Liver (tissue), 9 donors: ENCODE data around the gene SLF1. TPM values are rescaled to one million over a fixed set of nuclear protein-coding genes. Genes with fewer than 3 reads are reported as not detected.

Experiments used
- DNase-seq: peaks from one replicate; pipeline ENCODE4 v3.0.0-alpha.2; 2017; ENCODE audit warnings: low spot score
- H3K27ac ChIP-seq, 2 donors: one replicate each; pipeline ENCODE4 v1.7.0; 2013; ENCODE audit warnings: inconsistent platforms in 2 of 2, low read length in 2 of 2, control low read depth in 1 of 2, low read depth in 1 of 2, mild to moderate bottlenecking in 1 of 2
- H3K27me3 ChIP-seq, 4 donors: one replicate each; pipeline versions ENCODE4 v1.6.1 to v1.7.0; 2013; ENCODE audit warnings: low read length in 3 of 4, inconsistent platforms in 1 of 4, mild to moderate bottlenecking in 1 of 4, moderate library complexity in 1 of 4; ENCODE audit not compliant: control insufficient read depth in 4 of 4, insufficient read depth in 4 of 4
- H3K36me3 ChIP-seq, 4 donors: one replicate each; pipeline versions ENCODE4 v1.6.1 to v1.7.0; 2013; ENCODE audit warnings: low read length in 3 of 4, mild to moderate bottlenecking in 3 of 4, low read depth in 1 of 4, moderate library complexity in 1 of 4; ENCODE audit not compliant: control insufficient read depth in 4 of 4, insufficient read depth in 3 of 4
- H3K4me1 ChIP-seq, 4 donors: one replicate each; pipeline versions ENCODE4 v1.6.1 to v1.7.0; 2013; ENCODE audit warnings: low read length in 3 of 4, mild to moderate bottlenecking in 3 of 4, moderate library complexity in 1 of 4; ENCODE audit not compliant: control insufficient read depth in 4 of 4, insufficient read depth in 4 of 4
- H3K4me3 ChIP-seq, 3 donors: one replicate each; pipeline versions ENCODE4 v1.6.1 to v1.7.0; 2013; ENCODE audit warnings: low read length in 3 of 3, control low read depth in 1 of 3, low read depth in 1 of 3, mild to moderate bottlenecking in 1 of 3
- H3K9ac ChIP-seq, 2 donors: one replicate each; pipeline ENCODE4 v1.7.0; 2013; ENCODE audit warnings: low read length in 2 of 2, mild to moderate bottlenecking in 2 of 2, moderate library complexity in 2 of 2, control low read depth in 1 of 2, low read depth in 1 of 2
- H3K9me3 ChIP-seq, 4 donors: one replicate each; pipeline versions ENCODE4 v1.6.1 to v1.7.0; 2013; ENCODE audit warnings: low read length in 3 of 4; ENCODE audit not compliant: control insufficient read depth in 4 of 4
- CTCF ChIP-seq: fragments of 150-350 bp; IDR thresholded peaks from 2 replicates; pipeline ENCODE4 v1.5.1; 2017; ENCODE audit warnings: improper control_type of control experiment, low read depth, low read length; ENCODE audit not compliant: missing input control
- EGR1 ChIP-seq, 2 donors: IDR thresholded peaks; 2 replicates each; pipeline ENCODE4 v1.6.1; 2016 to 2018; ENCODE audit warnings: antibody characterized with exemption in 2 of 2, low read depth in 2 of 2
- FOXA1 ChIP-seq: IDR thresholded peaks from 2 replicates; pipeline ENCODE4 v1.6.1; 2016; ENCODE audit warnings: antibody characterized with exemption
- FOXA2 ChIP-seq: IDR thresholded peaks from 2 replicates; pipeline ENCODE4 v1.6.1; 2016; ENCODE audit warnings: antibody characterized with exemption
- GABPA ChIP-seq, 2 donors: IDR thresholded peaks in 1 of 2; conservative IDR thresholded peaks in 1 of 2; 2 replicates each; pipeline ENCODE4 v1.6.1; 2016; ENCODE audit warnings: antibody characterized with exemption in 2 of 2, mild to moderate bottlenecking in 1 of 2, moderate library complexity in 1 of 2
- HNF4A ChIP-seq, 2 donors: conservative IDR thresholded peaks; 2 replicates each; pipeline ENCODE4 v1.6.1; 2016; ENCODE audit warnings: antibody characterized with exemption in 2 of 2, mild to moderate bottlenecking in 2 of 2
- HNF4G ChIP-seq: IDR thresholded peaks from 2 replicates; pipeline ENCODE4 v1.6.1; 2016; ENCODE audit warnings: antibody characterized with exemption
- JUND ChIP-seq, 2 donors: IDR thresholded peaks; 2 replicates each; pipeline ENCODE4 v1.6.1; 2016; ENCODE audit warnings: antibody characterized with exemption in 2 of 2
- MAX ChIP-seq: IDR thresholded peaks from 2 replicates; pipeline ENCODE4 v1.6.1; 2016; ENCODE audit warnings: antibody characterized with exemption
- NR2F2 ChIP-seq: IDR thresholded peaks from 2 replicates; pipeline ENCODE4 v1.6.1; 2016; ENCODE audit warnings: antibody characterized with exemption
- RAD21 ChIP-seq, 2 donors: IDR thresholded peaks; 2 replicates each; pipeline ENCODE4 v1.6.1; 2016; ENCODE audit warnings: antibody characterized with exemption in 2 of 2, mild to moderate bottlenecking in 2 of 2
- RXRA ChIP-seq, 2 donors: IDR thresholded peaks; 2 replicates each; pipeline ENCODE4 v1.6.1; 2017 to 2018; ENCODE audit warnings: antibody characterized with exemption in 2 of 2, mild to moderate bottlenecking in 1 of 2
- SP1 ChIP-seq: IDR thresholded peaks from 2 replicates; pipeline ENCODE4 v1.6.1; 2018; ENCODE audit warnings: antibody characterized with exemption, mild to moderate bottlenecking
- TAF1 ChIP-seq: conservative IDR thresholded peaks from 2 replicates; pipeline ENCODE4 v1.6.1; 2016; ENCODE audit warnings: antibody characterized with exemption, mild to moderate bottlenecking
- YY1 ChIP-seq: IDR thresholded peaks from 2 replicates; pipeline ENCODE4 v1.6.1; 2016; ENCODE audit warnings: antibody characterized with exemption, mild to moderate bottlenecking
- ZBTB33 ChIP-seq: IDR thresholded peaks from 2 replicates; pipeline ENCODE4 v1.6.1; 2016; ENCODE audit warnings: antibody characterized with exemption
- WGBS: extraction: QIAGEN DNeasy Blood & Tissue Kit; methylation state at CpG from one replicate; pipeline ENCODE4 v1.1.7; 2013; 5-methylcytosine and 5-hydroxymethylcytosine counted together
- polyA plus RNA-seq, 2 donors: library from polyadenylated mRNA; stranded (reverse) in 1 of 2; unstranded in 1 of 2; fragments of 200-250 nt in 1 of 2; fragments of >200 nt in 1 of 2; fragmentation: Nextera tagmentation in 1 of 2; extraction: Ambion mirVana in 1 of 2; gene quantifications; one replicate each; pipeline versions ENCODE4 v1.2.1 to v1.2.3, GENCODE V29; 2013 to 2015
- total RNA-seq, 2 donors: library from RNA; depleted of rRNA; stranded (reverse); fragments of >200 nt; gene quantifications; one replicate each; pipeline ENCODE4 v1.2.3, GENCODE V29; 2014
- TF ChIP-seq, protein P1 (sequence below): IDR thresholded peaks from 2 replicates; pipeline ENCODE4 v1.6.1; 2016; ENCODE audit warnings: antibody characterized with exemption, mild to moderate bottlenecking
- TF ChIP-seq, protein P2 (sequence below): IDR thresholded peaks from 2 replicates; pipeline ENCODE4 v1.6.1; 2016; ENCODE audit warnings: antibody characterized with exemption
- donor health status: healthy.
- donor health status: healthy.
- donor health status: healthy.
- donor health status: healthy.
- donor health status: healthy.

Gene SLF1
- total and polyA plus RNA-seq, 4 donors: 0.63 to 6.3 (median 2.6) TPM

GRCh38 chr5:94715768-94716167 lies 97.3 kb downstream of the SLF1 start:
- 92% methylated on average over 3 of the region's 3 CpGs for WGBS
- H3K4me3 ChIP-seq: no peak overlapping the region
- no peak overlapping the region for H3K9ac ChIP-seq
- DNase-seq: no peak
- H3K27ac ChIP-seq: no peak overlapping the region
- H3K9me3 ChIP-seq: no peaks in the 10 kb centered on the region
- no peaks in the 10 kb centered on the region for H3K4me1 ChIP-seq
- no peak for TF ChIP-seq FOXA2
- no peak for TF ChIP-seq RAD21 (IDR thresholded peaks at IDR 0.05)
- TF ChIP-seq HNF4A (conservative IDR thresholded peaks at IDR 0.05): no peak
- TF ChIP-seq, protein P1, sequence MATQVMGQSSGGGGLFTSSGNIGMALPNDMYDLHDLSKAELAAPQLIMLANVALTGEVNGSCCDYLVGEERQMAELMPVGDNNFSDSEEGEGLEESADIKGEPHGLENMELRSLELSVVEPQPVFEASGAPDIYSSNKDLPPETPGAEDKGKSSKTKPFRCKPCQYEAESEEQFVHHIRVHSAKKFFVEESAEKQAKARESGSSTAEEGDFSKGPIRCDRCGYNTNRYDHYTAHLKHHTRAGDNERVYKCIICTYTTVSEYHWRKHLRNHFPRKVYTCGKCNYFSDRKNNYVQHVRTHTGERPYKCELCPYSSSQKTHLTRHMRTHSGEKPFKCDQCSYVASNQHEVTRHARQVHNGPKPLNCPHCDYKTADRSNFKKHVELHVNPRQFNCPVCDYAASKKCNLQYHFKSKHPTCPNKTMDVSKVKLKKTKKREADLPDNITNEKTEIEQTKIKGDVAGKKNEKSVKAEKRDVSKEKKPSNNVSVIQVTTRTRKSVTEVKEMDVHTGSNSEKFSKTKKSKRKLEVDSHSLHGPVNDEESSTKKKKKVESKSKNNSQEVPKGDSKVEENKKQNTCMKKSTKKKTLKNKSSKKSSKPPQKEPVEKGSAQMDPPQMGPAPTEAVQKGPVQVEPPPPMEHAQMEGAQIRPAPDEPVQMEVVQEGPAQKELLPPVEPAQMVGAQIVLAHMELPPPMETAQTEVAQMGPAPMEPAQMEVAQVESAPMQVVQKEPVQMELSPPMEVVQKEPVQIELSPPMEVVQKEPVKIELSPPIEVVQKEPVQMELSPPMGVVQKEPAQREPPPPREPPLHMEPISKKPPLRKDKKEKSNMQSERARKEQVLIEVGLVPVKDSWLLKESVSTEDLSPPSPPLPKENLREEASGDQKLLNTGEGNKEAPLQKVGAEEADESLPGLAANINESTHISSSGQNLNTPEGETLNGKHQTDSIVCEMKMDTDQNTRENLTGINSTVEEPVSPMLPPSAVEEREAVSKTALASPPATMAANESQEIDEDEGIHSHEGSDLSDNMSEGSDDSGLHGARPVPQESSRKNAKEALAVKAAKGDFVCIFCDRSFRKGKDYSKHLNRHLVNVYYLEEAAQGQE: no peak
- no peak for TF ChIP-seq CTCF
- no peak for TF ChIP-seq TAF1
- H3K36me3 ChIP-seq: no peaks in the 10 kb centered on the region
- H3K27me3 ChIP-seq: no peaks in the 10 kb centered on the region

GRCh38 chr5:94725142-94725541 lies 106.7 kb downstream of the SLF1 start:
- H3K9me3 ChIP-seq: no peaks in the 10 kb centered on the region
- TF ChIP-seq GABPA (IDR thresholded peaks at IDR 0.05 in 1 of 2, conservative IDR thresholded peaks at IDR 0.05 in 1 of 2) (no peak), HNF4A (conservative IDR thresholded peaks at IDR 0.05) (no peak), HNF4G (no peak), RAD21 (IDR thresholded peaks at IDR 0.05) (no peak), FOXA1 (no peak), EGR1 (IDR thresholded peaks at IDR 0.05; ENCODE audit: low read depth in 2 of 2) (no peak), YY1 (no peak), MAX (no peak), NR2F2 (no peak), CTCF (no peak), TAF1 (no peak), JUND (IDR thresholded peaks at IDR 0.05) (no peak), SP1 (no peak), FOXA2 (no peak), ZBTB33 (no peak), RXRA (IDR thresholded peaks at IDR 0.05) (no peak)
- TF ChIP-seq, protein P1: no peak
- TF ChIP-seq, protein P2, sequence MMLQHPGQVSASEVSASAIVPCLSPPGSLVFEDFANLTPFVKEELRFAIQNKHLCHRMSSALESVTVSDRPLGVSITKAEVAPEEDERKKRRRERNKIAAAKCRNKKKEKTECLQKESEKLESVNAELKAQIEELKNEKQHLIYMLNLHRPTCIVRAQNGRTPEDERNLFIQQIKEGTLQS: no peak
- no peak for DNase-seq
- H3K36me3 ChIP-seq: no peaks in the 10 kb centered on the region
- no peaks in the 10 kb centered on the region for H3K27me3 ChIP-seq
- H3K4me3 ChIP-seq: no peak overlapping the region
- 44% methylated on average over 1 of the region's 1 CpG for WGBS
- no peak overlapping the region for H3K9ac ChIP-seq
- H3K27ac ChIP-seq: no peak overlapping the region
- no peaks in the 10 kb centered on the region for H3K4me1 ChIP-seq
